Ovary (tissue), 3 donors: ENCODE measurements around the gene CDC6.

ENCODE experiments used
- EP300 ChIP-seq: sonication (generic); formaldehyde crosslinking; IDR thresholded peaks from one replicate; pipeline ENCODE4 v1.6.1; 2017; ENCODE audit warnings: antibody characterized with exemption
- POLR2A ChIP-seq: fragments of 450-650 bp; IDR thresholded peaks from one replicate; pipeline ENCODE4 v1.6.1; 2017; ENCODE audit warnings: antibody characterized with exemption, mild to moderate bottlenecking, moderate library complexity
- TF ChIP-seq, protein P1 (sequence below), 3 donors: fragments of 450-650 bp in 2 of 3; fragments of 200-600 bp in 1 of 3; IDR thresholded peaks; one replicate each; pipeline versions ENCODE4 v1.5.1 to v1.8.0; 2016 to 2022; ENCODE audit warnings: antibody characterized with exemption in 3 of 3, mild to moderate bottlenecking in 1 of 3
- donor health status: DM: no; HTN: no; CAD: no.

DNA sequence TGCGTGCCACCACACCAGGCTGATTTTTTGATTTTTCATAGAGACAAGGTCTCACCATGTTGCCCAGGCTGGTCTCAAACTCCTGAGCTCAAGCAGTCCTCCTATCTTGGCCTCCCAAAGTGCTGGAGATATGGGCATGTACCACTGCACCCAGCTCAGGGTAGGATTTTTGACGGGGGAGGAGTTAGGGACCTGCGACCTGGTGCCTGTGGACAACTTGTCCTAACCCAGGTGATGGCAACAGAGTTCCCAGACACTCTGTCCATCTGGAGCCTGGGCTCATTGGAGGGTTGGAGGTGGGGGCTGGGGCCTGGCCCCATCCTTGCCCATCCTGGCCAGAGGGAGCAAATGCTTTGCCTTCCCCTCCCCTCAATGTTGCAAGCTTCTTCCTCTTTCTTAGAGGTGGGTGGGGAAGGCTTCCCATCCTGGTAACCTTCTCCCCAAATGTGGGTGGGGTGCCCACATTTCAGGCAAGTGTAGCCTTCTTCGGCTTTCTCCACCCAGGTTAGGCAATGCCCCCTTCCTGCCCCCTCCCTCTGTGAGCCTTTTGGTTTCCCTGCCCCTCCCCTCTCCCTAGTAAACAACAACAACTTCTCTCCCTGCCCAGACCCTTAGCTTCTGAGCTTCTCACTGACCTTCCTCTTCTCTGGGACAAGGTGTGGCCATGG, 46.2 kb downstream of the CDC6 start:
- TF ChIP-seq, protein P1, sequence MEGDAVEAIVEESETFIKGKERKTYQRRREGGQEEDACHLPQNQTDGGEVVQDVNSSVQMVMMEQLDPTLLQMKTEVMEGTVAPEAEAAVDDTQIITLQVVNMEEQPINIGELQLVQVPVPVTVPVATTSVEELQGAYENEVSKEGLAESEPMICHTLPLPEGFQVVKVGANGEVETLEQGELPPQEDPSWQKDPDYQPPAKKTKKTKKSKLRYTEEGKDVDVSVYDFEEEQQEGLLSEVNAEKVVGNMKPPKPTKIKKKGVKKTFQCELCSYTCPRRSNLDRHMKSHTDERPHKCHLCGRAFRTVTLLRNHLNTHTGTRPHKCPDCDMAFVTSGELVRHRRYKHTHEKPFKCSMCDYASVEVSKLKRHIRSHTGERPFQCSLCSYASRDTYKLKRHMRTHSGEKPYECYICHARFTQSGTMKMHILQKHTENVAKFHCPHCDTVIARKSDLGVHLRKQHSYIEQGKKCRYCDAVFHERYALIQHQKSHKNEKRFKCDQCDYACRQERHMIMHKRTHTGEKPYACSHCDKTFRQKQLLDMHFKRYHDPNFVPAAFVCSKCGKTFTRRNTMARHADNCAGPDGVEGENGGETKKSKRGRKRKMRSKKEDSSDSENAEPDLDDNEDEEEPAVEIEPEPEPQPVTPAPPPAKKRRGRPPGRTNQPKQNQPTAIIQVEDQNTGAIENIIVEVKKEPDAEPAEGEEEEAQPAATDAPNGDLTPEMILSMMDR (IDR thresholded peaks at IDR 0.05), result no peak
- TF ChIP-seq EP300 (no peak), POLR2A (no peak)
